Brain microvascular endothelial cell (primary cell): ENCODE data around the gene EPM2AIP1.

Experiments
- DNase-seq: peaks from one replicate; pipeline ENCODE4 v3.0.0-alpha.2; 2020
- H3K27ac ChIP-seq: fragments of 250-450 bp; sonication (Bioruptor Pico); 2 replicates; pipeline ENCODE4 v1.5.1; 2020; ENCODE audit warnings: mild to moderate bottlenecking, moderate library complexity
- H3K27me3 ChIP-seq: fragments of 250-450 bp; sonication (Bioruptor Pico); replicated peaks from 2 replicates; pipeline ENCODE4 v1.5.1; 2020; ENCODE audit warnings: mild to moderate bottlenecking
- H3K36me3 ChIP-seq: fragments of 250-450 bp; sonication (Bioruptor Pico); replicated peaks from 2 replicates; pipeline ENCODE4 v1.5.1; 2020; ENCODE audit warnings: mild to moderate bottlenecking
- H3K4me3 ChIP-seq: 2 replicates; pipeline ENCODE4 v1.5.1; 2011; ENCODE audit warnings: low read depth, mild to moderate bottlenecking, control low read depth, low read length, moderate library complexity
- in situ Hi-C: cut with HindIII; loops from 2 replicates; pipeline ENCODE4 v1.10.0; 2017; ENCODE audit warnings: low sequenced_read_pairs, low pct_ligation_motif_present
- TF ChIP-seq, protein P1 (sequence below): IDR thresholded peaks from 2 replicates; pipeline ENCODE4 v1.5.1; 2011; ENCODE audit warnings: low read depth, mild to moderate bottlenecking, moderate library complexity, low read length, control low read depth, inconsistent platforms; ENCODE audit errors: missing control alignments

Gene EPM2AIP1

DNA sequence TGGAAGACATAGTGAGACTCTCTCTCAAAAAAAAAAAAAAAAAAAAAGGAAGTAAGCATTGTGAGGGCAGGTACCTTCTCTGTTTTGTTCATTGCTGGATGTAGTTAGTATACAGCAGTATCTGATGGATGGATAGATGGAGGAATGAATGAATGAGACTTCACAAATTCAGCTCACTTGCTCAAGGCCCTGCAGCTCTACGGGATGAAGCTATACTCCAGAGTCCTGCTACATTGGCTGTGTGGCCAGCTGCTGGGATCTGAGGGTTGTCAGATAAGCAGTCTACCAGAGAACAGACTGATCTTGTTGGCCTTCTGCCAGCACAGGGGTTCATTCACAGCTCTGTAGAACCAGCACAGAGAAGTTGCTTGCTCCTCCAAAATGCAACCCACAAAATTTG lies 35.4 kb upstream of the EPM2AIP1 start:
- no peak overlapping the region for H3K4me3 ChIP-seq
- DNase-seq = no peak
- H3K27ac ChIP-seq = no peak overlapping the region
- in situ Hi-C loops = loop anchor here (25.0 kb wide), 1 partner anchor 184 kb away; no protein-coding TSS in a partner anchor
- TF ChIP-seq, protein P1, sequence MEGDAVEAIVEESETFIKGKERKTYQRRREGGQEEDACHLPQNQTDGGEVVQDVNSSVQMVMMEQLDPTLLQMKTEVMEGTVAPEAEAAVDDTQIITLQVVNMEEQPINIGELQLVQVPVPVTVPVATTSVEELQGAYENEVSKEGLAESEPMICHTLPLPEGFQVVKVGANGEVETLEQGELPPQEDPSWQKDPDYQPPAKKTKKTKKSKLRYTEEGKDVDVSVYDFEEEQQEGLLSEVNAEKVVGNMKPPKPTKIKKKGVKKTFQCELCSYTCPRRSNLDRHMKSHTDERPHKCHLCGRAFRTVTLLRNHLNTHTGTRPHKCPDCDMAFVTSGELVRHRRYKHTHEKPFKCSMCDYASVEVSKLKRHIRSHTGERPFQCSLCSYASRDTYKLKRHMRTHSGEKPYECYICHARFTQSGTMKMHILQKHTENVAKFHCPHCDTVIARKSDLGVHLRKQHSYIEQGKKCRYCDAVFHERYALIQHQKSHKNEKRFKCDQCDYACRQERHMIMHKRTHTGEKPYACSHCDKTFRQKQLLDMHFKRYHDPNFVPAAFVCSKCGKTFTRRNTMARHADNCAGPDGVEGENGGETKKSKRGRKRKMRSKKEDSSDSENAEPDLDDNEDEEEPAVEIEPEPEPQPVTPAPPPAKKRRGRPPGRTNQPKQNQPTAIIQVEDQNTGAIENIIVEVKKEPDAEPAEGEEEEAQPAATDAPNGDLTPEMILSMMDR = no peak
- H3K36me3 ChIP-seq = peaks cover 30% of the 10 kb centered on the region
- H3K27me3 ChIP-seq = no peaks in the 10 kb centered on the region

DNA sequence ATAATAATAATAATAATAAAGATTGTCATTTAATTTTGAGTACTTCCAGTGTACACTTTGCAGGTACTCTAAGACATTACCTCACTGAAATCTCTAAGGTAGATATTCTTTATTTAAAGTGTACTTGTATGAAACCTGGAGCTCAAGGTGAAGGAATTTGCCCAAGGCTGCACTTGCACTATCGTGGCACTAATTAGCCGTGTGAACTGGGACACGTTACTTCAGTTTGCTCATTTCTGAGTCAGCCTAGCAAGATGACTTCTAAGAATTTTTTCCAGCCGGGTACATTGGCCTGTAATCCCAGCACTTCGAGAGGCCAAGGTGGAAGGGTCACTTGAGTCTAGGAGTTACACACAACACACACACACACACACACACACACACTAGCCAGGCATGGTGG lies 33.9 kb upstream of the EPM2AIP1 start:
- TF ChIP-seq, protein P1 = no peak
- H3K36me3 ChIP-seq = peaks cover 36% of the 10 kb centered on the region
- in situ Hi-C loops = loop anchor here (25.0 kb wide), 1 partner anchor 185 kb away; no protein-coding TSS in a partner anchor

DNA sequence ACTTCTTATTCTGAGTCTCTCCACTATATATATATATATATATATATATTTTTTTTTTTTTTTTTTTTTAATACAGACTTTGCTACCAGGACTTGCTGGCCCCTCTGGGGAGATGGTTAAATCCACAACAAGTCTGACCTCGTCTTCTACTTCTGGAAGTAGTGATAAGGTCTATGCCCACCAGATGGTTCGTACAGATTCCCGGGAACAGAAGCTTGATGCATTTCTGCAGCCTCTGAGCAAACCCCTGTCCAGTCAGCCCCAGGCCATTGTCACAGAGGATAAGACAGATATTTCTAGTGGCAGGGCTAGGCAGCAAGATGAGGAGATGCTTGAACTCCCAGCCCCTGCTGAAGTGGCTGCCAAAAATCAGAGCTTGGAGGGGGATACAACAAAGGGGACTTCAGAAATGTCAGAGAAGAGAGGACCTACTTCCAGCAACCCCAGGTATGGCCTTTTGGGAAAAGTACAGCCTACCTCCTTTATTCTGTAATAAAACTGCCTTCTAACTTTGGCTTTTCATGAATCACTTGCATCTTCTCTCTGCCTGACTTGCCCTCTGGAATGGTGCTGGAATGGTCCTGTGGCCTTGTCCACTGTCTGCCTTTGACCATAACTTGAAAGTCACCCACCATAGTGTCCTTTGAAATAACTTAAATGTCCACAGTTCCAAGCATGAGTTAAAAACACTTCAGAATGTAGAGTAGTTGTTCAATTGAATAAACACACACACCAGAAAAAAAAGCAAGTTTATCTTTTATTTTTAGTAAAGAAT lies 32.8 kb upstream of the EPM2AIP1 start:
- Histone ChIP-seq H3K27ac (no peak overlapping the region), H3K27me3 (no peaks in the 10 kb centered on the region), H3K4me3 (no peak overlapping the region), H3K36me3 (peaks cover 43% of the 10 kb centered on the region)
- TF ChIP-seq, protein P1 = no peak
- DNase-seq = no peak
- in situ Hi-C loops = loop anchor here (25.0 kb wide), 1 partner anchor 187 kb away; no protein-coding TSS in a partner anchor

More for the DNA sequence above, 33.9 kb upstream of the EPM2AIP1 start:
- Histone ChIP-seq H3K27ac (no peak overlapping the region), H3K4me3 (no peak overlapping the region), H3K27me3 (no peaks in the 10 kb centered on the region)
- no peak for DNase-seq

DNA sequence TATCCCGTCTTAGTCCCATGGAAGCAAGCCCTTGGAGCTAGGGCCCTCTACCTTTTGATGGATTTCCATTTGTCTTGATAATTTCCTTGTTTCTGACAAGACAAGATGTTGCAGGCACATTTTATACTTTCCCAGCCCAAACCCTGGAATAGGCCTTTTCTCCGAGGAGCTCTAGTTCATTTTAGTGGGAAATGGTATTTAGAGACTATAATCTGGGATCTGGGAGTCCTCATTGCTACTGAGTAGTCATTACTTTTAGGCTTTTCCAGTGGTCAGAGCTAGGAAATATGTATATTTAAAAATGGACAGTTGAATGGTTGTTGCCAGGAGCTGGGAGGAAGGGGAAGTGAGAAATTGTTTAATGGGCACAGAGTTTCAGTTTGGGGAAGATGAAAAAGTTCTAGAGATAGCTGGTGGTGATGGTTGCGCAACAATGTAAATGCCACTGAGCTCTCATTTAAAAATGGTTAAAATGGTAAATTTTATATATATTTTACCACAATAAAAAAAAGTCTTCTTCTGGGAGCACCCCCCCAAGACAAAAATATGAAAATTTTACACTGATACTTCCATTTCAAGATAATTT lies 32.0 kb upstream of the EPM2AIP1 start:
- no peak overlapping the region for H3K27ac ChIP-seq
- DNase-seq = no peak
- TF ChIP-seq, protein P1 = no peak
- no peaks in the 10 kb centered on the region for H3K27me3 ChIP-seq
- in situ Hi-C loops = loop anchor here (25.0 kb wide), 1 partner anchor 187 kb away; no protein-coding TSS in a partner anchor
- no peak overlapping the region for H3K4me3 ChIP-seq
- peaks cover 51% of the 10 kb centered on the region for H3K36me3 ChIP-seq

DNA sequence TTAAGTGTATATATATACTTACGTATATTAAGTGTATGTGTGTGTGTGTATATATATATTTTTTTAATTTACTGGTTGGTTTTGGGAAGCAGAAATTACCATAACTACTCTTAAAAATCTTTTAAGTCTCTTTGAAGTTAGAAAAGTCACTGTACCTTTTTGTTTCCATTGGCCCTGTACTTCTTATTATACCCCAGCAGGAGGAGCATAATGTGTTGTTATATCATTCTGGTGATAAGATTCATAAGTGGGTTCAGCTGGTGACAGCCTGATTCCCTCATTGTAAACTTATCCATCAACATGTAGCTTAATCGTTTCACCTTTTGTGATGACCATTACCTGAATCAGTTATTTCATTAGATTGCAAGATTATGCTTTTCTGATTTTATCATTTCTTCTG lies 31.2 kb upstream of the EPM2AIP1 start:
- in situ Hi-C loops = no loop called here
- no peak overlapping the region for H3K27ac ChIP-seq
- H3K4me3 ChIP-seq = no peak overlapping the region
- H3K36me3 ChIP-seq = peaks cover 58% of the 10 kb centered on the region
- TF ChIP-seq, protein P1 = peak; percentile 37
- H3K27me3 ChIP-seq = no peaks in the 10 kb centered on the region
- DNase-seq = no peak
